A673 (cell line): ENCODE data around the gene BAIAP3.

Source experiments
- EZH2 ChIP-seq: fragments of 200-600 bp; sonication (generic); IDR thresholded peaks from 2 replicates; pipeline ENCODE4 v1.6.1; 2017; ENCODE audit warnings: borderline replicate concordance, low read depth, mild to moderate bottlenecking, mixed read lengths, antibody characterized with exemption, low read length; ENCODE audit not compliant: poor library complexity, severe bottlenecking
- TF ChIP-seq, protein P1 (sequence below): fragments of 300-800, 200-600 bp; sonication (generic); conservative IDR thresholded peaks from 2 replicates; pipeline ENCODE4 v1.5.1; 2017; ENCODE audit warnings: low read depth, mild to moderate bottlenecking, antibody characterized with exemption, low read length, moderate library complexity, mixed read lengths

DNA sequence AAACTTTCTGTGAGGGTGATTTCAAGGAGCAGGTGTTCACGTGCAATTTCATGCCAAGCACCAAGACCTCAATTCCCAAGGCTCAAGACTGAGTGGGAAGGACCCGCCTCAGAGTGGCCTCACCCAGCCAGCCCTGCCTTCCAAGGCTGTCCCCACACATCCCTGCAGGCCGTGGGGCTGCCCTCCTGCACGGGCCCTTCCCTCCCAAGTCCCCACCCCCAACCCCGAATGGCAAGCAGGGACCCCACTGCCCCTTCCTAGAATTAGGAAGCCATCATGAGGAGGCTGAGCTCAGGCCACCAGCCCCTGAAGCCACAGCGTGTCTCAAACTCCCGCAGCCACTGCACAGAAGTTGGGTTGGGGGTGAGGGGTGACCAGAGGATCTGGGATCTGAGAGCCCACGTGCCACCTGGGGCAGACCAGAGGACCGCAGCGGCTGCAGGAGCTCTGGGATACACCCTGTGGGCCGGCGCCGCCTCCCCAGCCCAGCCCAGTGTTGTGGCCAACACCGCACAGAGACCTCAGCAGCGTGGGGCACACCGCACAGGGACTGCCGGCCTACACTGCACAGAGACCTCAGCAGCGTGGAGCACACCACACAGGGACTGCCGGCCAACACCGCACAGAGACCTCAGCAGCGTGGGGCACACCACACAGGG, 39.0 kb downstream of the BAIAP3 start:
- TF ChIP-seq, protein P1, sequence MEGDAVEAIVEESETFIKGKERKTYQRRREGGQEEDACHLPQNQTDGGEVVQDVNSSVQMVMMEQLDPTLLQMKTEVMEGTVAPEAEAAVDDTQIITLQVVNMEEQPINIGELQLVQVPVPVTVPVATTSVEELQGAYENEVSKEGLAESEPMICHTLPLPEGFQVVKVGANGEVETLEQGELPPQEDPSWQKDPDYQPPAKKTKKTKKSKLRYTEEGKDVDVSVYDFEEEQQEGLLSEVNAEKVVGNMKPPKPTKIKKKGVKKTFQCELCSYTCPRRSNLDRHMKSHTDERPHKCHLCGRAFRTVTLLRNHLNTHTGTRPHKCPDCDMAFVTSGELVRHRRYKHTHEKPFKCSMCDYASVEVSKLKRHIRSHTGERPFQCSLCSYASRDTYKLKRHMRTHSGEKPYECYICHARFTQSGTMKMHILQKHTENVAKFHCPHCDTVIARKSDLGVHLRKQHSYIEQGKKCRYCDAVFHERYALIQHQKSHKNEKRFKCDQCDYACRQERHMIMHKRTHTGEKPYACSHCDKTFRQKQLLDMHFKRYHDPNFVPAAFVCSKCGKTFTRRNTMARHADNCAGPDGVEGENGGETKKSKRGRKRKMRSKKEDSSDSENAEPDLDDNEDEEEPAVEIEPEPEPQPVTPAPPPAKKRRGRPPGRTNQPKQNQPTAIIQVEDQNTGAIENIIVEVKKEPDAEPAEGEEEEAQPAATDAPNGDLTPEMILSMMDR, result no peak
- TF ChIP-seq EZH2, result no peak
